PC-9 (cell line): ENCODE data around the gene DNAH7. TPM values are rescaled to one million over a fixed set of nuclear protein-coding genes. Genes with fewer than 3 reads are reported as not detected.

Experiments used
- total RNA-seq: library from RNA; stranded (reverse); gene quantifications from 2 replicates; pipeline ENCODE4 v1.2.3, GENCODE V29; 2021

DNAH7 gene
- total RNA-seq, 1 experiment from 2014 or later = 3.8 TPM

Other genes with a start within 250 kb of the DNAH7 start
- 10.8 and 14.9 TPM in 2 replicates for gene STK17B, start 102.7 kb upstream of the DNAH7 start, total RNA-seq